Hepatocyte (in vitro differentiated cells): ENCODE measurements around the gene DAB2. TPM values are rescaled to one million over a fixed set of nuclear protein-coding genes. Genes with fewer than 3 reads are reported as not detected.

Source experiments
- DNase-seq: peaks from one replicate; pipeline ENCODE4 v3.0.0-alpha.2; 2016; ENCODE audit warnings: low spot score
- H2AFZ ChIP-seq: fragments of 200-600 bp; sonication (generic); 2 replicates; pipeline ENCODE4 v1.6.0; 2016; ENCODE audit warnings: antibody characterized with exemption, mild to moderate bottlenecking
- H3K27ac ChIP-seq: fragments of 200-600 bp; sonication (generic); 2 replicates; pipeline ENCODE4 v1.5.1; 2016; ENCODE audit warnings: mild to moderate bottlenecking
- H3K27me3 ChIP-seq: fragments of 200-600 bp; sonication (generic); 2 replicates; pipeline ENCODE4 v1.6.1; 2016
- H3K36me3 ChIP-seq: fragments of 200-600 bp; sonication (generic); replicated peaks from 2 replicates; pipeline ENCODE4 v1.5.1; 2016; ENCODE audit warnings: low read depth; ENCODE audit not compliant: insufficient read depth
- H3K4me1 ChIP-seq: fragments of 200-600 bp; sonication (generic); 2 replicates; pipeline ENCODE4 v1.5.1; 2016; ENCODE audit warnings: mild to moderate bottlenecking, moderate library complexity; ENCODE audit not compliant: insufficient read depth
- H3K4me2 ChIP-seq: fragments of 200-600 bp; sonication (generic); 2 replicates; pipeline ENCODE4 v1.6.0; 2016
- H3K4me3 ChIP-seq: fragments of 200-600 bp; sonication (generic); 2 replicates; pipeline ENCODE4 v1.5.1; 2016; ENCODE audit warnings: mild to moderate bottlenecking
- H3K79me2 ChIP-seq: fragments of 200-600 bp; sonication (generic); 2 replicates; pipeline ENCODE4 v1.6.0; 2017; ENCODE audit warnings: mild to moderate bottlenecking
- H3K9me2 ChIP-seq: fragments of 200-600 bp; sonication (generic); replicated peaks from 2 replicates; pipeline ENCODE4 v1.6.0; 2017; ENCODE audit warnings: mild to moderate bottlenecking; ENCODE audit not compliant: insufficient read depth
- H3K9me3 ChIP-seq: fragments of 200-600 bp; sonication (generic); 2 replicates; pipeline ENCODE4 v1.5.1; 2016; ENCODE audit warnings: low read depth, mild to moderate bottlenecking
- H4K20me1 ChIP-seq: fragments of 200-600 bp; sonication (generic); 2 replicates; pipeline ENCODE4 v1.6.0; 2016; ENCODE audit warnings: mild to moderate bottlenecking; ENCODE audit not compliant: insufficient read depth, poor library complexity, severe bottlenecking
- EZH2 ChIP-seq: fragments of 200-600 bp; sonication (generic); IDR thresholded peaks from 2 replicates; pipeline ENCODE4 v1.6.1; 2016; ENCODE audit warnings: antibody characterized with exemption, mild to moderate bottlenecking, borderline replicate concordance
- EZH2phosphoT487 ChIP-seq: fragments of 200-600 bp; sonication (generic); IDR thresholded peaks from one replicate; pipeline ENCODE4 v1.6.1; 2018; ENCODE audit warnings: antibody characterized with exemption, mild to moderate bottlenecking, low read depth, moderate library complexity; ENCODE audit not compliant: unreplicated experiment, severe bottlenecking
- WGBS: methylation state at CpG from one replicate; pipeline ENCODE4 v1.1.6; 2016; ENCODE audit warnings: low lambda C conversion rate; ENCODE audit errors: missing lambda C conversion rate; 5-methylcytosine and 5-hydroxymethylcytosine counted together
- polyA plus RNA-seq: library from polyadenylated mRNA; unstranded; fragments of >200 nt; fragmentation: Nextera tagmentation; extraction: Ambion mirVana; gene quantifications from 2 replicates; pipeline ENCODE4 v1.2.1, GENCODE V29; 2016
- total RNA-seq: library from RNA; depleted of rRNA; stranded (reverse); fragments of >200 nt; gene quantifications from 2 replicates; pipeline ENCODE4 v1.2.3, GENCODE V29; 2014
- TF ChIP-seq, protein P1 (sequence below): fragments of 200-600 bp; sonication (generic); IDR thresholded peaks from 2 replicates; pipeline ENCODE4 v1.5.1; 2016; ENCODE audit warnings: antibody characterized with exemption, mild to moderate bottlenecking; ENCODE audit not compliant: poor library complexity

The DAB2 gene
- total and polyA plus RNA-seq, 2 experiments from 2014 or later = 98.9 to 130 TPM

DNA sequence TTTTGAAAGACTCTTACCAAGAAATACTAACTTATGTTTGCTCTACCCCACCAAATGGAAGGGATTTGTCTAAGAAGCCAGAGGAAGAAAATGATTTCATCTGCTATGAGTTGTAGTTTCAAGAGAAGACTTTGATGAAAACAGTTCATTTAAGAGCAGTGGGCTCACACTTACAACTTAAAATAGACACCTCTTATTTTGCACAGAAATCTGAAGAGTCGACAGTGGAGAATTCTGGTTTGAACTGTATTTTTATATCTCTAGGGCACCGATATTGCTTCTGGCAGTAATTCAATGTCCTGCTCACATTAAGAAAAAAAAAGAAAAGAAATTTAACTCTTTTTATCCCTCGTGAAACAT lies 1.9 kb upstream of the DAB2 start:
- no peaks in the 10 kb centered on the region for H3K27me3 ChIP-seq
- H3K36me3 ChIP-seq = no peaks in the 10 kb centered on the region
- no peaks in the 10 kb centered on the region for H3K9me3 ChIP-seq
- TF ChIP-seq EZH2 (no peak), EZH2phosphoT487 (no peak)
- TF ChIP-seq, protein P1, sequence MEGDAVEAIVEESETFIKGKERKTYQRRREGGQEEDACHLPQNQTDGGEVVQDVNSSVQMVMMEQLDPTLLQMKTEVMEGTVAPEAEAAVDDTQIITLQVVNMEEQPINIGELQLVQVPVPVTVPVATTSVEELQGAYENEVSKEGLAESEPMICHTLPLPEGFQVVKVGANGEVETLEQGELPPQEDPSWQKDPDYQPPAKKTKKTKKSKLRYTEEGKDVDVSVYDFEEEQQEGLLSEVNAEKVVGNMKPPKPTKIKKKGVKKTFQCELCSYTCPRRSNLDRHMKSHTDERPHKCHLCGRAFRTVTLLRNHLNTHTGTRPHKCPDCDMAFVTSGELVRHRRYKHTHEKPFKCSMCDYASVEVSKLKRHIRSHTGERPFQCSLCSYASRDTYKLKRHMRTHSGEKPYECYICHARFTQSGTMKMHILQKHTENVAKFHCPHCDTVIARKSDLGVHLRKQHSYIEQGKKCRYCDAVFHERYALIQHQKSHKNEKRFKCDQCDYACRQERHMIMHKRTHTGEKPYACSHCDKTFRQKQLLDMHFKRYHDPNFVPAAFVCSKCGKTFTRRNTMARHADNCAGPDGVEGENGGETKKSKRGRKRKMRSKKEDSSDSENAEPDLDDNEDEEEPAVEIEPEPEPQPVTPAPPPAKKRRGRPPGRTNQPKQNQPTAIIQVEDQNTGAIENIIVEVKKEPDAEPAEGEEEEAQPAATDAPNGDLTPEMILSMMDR = no peak
- peak overlapping the region; percentile 53 for H3K4me2 ChIP-seq
- no peaks in the 10 kb centered on the region for H4K20me1 ChIP-seq
- no peak overlapping the region for H3K4me3 ChIP-seq
- DNase-seq = no peak
- WGBS = 24% methylated on average over 3 of the region's 3 CpGs
- H3K79me2 ChIP-seq = peaks cover 28% of the 10 kb centered on the region
- no peaks in the 10 kb centered on the region for H3K9me2 ChIP-seq
- H2AFZ ChIP-seq = no peak overlapping the region
- H3K4me1 ChIP-seq = peaks cover 27% of the 10 kb centered on the region
- peak overlapping the region; percentile 89 for H3K27ac ChIP-seq

DNA sequence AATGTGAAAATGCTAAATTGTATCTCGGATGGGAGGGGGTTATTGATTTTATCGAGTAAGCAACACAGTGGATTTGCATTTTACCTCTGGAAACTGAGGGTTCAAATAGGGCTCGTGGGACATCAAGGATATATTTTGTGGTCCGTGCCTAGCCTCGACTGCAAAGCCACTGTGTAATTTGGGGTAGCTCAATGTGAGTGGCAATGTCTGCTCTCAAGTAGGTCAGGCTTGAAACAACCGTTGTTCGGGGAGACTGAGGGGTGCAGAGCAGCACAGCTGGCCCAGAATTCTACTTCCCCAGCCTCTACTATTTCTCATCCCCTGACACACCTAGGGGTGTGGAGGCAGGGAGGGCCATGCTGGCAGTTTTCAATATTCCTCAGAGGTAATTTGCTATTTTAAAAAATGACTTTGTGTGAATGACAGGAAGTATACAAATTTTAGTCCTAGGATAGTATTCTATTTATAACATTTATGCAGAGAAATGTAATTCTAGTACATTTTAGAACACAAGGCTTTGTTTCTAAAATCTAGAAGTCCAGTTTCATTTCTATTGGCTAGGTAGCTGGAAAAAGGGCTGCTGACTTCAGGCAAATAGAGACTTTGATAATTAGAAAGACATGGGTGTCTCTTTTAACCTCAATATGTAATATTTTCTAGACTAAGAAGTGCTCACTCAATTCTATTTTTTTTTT lies 1.4 kb upstream of the DAB2 start:
- Histone ChIP-seq H3K27me3 (no peaks in the 10 kb centered on the region), H3K4me2 (peak overlapping the region; percentile 76), H3K9me2 (no peaks in the 10 kb centered on the region), H3K4me3 (no peak overlapping the region), H3K36me3 (no peaks in the 10 kb centered on the region), H4K20me1 (no peaks in the 10 kb centered on the region), H2AFZ (no peak overlapping the region), H3K79me2 (peaks cover 33% of the 10 kb centered on the region), H3K4me1 (peaks cover 32% of the 10 kb centered on the region), H3K9me3 (no peaks in the 10 kb centered on the region), H3K27ac (peak overlapping the region; percentile 89)
- no peak for DNase-seq
- TF ChIP-seq, protein P1 = no peak
- no peak for TF ChIP-seq EZH2phosphoT487
- no peak for TF ChIP-seq EZH2
- WGBS = 71% methylated on average over 7 of the region's 7 CpGs

DNA sequence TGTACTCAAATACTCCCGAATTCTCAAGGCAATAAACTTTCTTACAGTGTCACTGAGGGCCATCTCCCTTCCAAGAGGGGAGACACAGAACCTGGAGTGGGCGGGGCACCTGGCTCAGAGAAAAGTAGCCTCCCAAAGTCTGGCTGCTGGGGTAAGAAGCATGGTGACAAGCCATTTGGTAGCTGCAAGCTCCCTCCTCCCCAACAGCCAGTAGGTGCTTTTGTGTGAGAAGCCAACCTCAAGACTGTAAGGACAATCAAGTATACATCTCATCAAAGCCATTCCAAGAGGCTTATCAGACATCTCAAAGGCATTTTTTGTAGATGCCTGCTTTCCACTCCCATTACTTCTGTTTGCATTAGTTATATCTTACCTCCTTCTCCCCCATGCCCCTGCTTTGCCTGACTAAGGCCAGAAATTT lies 1.4 kb downstream of the DAB2 start:
- Histone ChIP-seq H3K4me3 (peak overlapping the region; percentile 80), H3K27ac (peak overlapping the region; percentile 89), H3K79me2 (peaks cover 62% of the 10 kb centered on the region), H3K4me1 (peaks cover 52% of the 10 kb centered on the region), H4K20me1 (peaks cover 5% of the 10 kb centered on the region), H3K27me3 (no peaks in the 10 kb centered on the region), H3K36me3 (no peaks in the 10 kb centered on the region), H3K9me3 (no peaks in the 10 kb centered on the region), H2AFZ (no peak overlapping the region), H3K9me2 (no peaks in the 10 kb centered on the region), H3K4me2 (peak overlapping the region; percentile 76)
- TF ChIP-seq EZH2phosphoT487 = no peak
- no peak for TF ChIP-seq EZH2
- TF ChIP-seq, protein P1 = no peak
- 41% methylated on average over 2 of the region's 2 CpGs for WGBS
- no peak for DNase-seq
